ENCODE data around the gene ARMC9. TPM values are rescaled to one million over a fixed set of nuclear protein-coding genes. Genes with fewer than 3 reads are reported as not detected.

Gene ARMC9
- total RNA-seq, 1 experiment from 2014 or later = 16.4 TPM

DNA sequence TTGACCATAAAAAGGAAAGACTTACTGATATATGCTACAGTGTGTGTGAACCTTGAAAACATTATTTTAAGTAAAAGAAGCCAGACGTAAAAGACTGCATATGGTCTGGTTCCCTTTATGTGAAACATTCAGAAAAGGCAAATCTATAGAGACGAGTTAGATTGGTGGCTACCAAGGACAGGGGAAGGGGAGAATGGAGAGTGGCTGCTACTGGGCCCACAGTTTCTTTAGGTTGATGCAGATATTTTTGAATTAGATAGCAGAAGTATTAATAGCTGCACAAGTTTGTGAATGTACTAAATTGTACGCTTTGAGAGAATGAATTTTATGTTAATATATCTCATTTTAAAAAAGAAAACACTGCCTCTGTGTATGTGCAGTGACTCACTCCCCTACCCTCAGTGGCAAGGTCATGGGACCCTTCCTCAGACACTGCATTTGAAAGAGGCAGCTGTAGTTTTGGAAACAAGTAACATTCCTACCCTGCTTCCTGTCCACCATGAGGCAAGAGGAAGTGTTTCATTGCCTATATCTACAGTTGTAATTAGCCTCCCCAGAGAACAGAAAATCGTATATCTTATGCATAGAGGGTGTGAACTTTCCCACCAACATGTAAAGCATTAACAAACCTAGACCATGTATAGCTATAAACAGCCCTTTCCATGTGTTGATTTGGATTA, 29.8 kb upstream of the ARMC9 start:
- intact Hi-C loops (cut with micrococcal nuclease) = no loop called here
- Histone ChIP-seq H3K9me3 (ENCODE audit: control insufficient read depth in 1 of 2, insufficient read depth in 1 of 2, low read depth in 1 of 2, low read length in 2 of 2) (no peaks in the 10 kb centered on the region), H4K20me1 (ENCODE audit: insufficient read depth) (0 out of 2 replicates have a peak, but pooled peaks cover 4% of the 10 kb centered on the region), H3K4me3 (replicated peaks in 1 of 2; ENCODE audit: low read depth in 1 of 2, low read length in 2 of 2) (no peak overlapping the region), H3K4me1 (ENCODE audit: control insufficient read depth in 1 of 2, insufficient read depth in 2 of 2, low read length in 2 of 2) (no peaks in the 10 kb centered on the region), H3K36me3 (ENCODE audit: control insufficient read depth in 1 of 2, insufficient read depth in 2 of 2, low read length in 2 of 2) (peaks cover 15 to 52% of the 10 kb centered on the region in 2 experiments; a peak in 3 of 4 replicates), H3K9ac (ENCODE audit: low read length) (no peak overlapping the region), H3K4me2 (ENCODE audit: low read length) (no peak overlapping the region), H3K79me2 (ENCODE audit: insufficient read depth, low read length) (no peaks in the 10 kb centered on the region), H3K27ac (ENCODE audit: low read depth, low read length) (no peak overlapping the region), H2AFZ (ENCODE audit: low read depth, low read length, poor library complexity, severe bottlenecking) (no peak overlapping the region), H3K9me2 (ENCODE audit: insufficient read depth) (no peaks in the 10 kb centered on the region), H3K27me3 (ENCODE audit: insufficient read depth, low read length) (no peaks in the 10 kb centered on the region)
- no TSS peak for BruUV-seq (replicated peaks)
- RAD21 ChIA-PET (ENCODE audit: low non-redundant PET in 1 of 2, low total read pairs in 2 of 2, uncharacterized antibody in 2 of 2, unreplicated experiment in 2 of 2) = no interaction called here
- TF ChIP-seq, protein P1, sequence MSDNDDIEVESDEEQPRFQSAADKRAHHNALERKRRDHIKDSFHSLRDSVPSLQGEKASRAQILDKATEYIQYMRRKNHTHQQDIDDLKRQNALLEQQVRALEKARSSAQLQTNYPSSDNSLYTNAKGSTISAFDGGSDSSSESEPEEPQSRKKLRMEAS (IDR thresholded peaks at IDR 0.05) = no peak
- TF ChIP-seq EZH2phosphoT487 (IDR thresholded peaks at IDR 0.05; ENCODE audit: borderline replicate concordance) (no peak), JUND (IDR thresholded peaks at IDR 0.05) (no peak), ZNF274 (IDR thresholded peaks at IDR 0.05; ENCODE audit: low read depth, low read length) (no peak), SP1 (IDR thresholded peaks at IDR 0.05; ENCODE audit: low read depth) (no peak)
- POLR2A ChIA-PET = no interaction called here
- CTCF ChIA-PET = no interaction called here
- DNase-seq (ENCODE audit: low read depth, low spot score) = no peak
- ATAC-seq = no peak

DNA sequence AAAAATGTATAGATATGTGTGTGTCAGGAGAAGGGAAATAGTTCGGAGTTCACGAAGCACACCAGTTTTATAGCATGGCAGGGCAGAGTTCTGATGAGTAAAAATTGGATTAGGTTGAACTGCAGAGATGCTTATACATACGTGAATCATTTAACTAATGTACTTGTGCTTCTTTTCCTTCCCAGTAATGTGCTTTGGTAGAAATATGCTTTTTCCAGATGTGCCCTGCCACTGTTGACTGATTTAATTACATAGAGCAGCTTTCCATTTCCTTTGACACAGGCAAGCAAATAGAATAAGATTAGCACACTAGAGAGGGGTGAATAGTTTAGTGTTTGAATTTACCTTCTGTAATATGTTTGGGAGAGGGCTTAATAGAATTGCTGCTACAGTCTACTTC, 28.9 kb upstream of the ARMC9 start:
- ChIA-PET RAD21 (ENCODE audit: low non-redundant PET in 1 of 2, low total read pairs in 2 of 2, uncharacterized antibody in 2 of 2, unreplicated experiment in 2 of 2) (no interaction called here), POLR2A (no interaction called here), CTCF (no interaction called here)
- peaks cover 16 to 58% of the 10 kb centered on the region in 2 experiments; a peak in 3 of 4 replicates for H3K36me3 ChIP-seq (ENCODE audit: control insufficient read depth in 1 of 2, insufficient read depth in 2 of 2, low read length in 2 of 2)
- H3K4me1 ChIP-seq (ENCODE audit: control insufficient read depth in 1 of 2, insufficient read depth in 2 of 2, low read length in 2 of 2) = no peaks in the 10 kb centered on the region
- intact Hi-C loops (cut with micrococcal nuclease) = no loop called here
- TF ChIP-seq, protein P2, sequence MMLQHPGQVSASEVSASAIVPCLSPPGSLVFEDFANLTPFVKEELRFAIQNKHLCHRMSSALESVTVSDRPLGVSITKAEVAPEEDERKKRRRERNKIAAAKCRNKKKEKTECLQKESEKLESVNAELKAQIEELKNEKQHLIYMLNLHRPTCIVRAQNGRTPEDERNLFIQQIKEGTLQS (IDR thresholded peaks at IDR 0.05) = no peak
- TF ChIP-seq EGR1 (IDR thresholded peaks at IDR 0.05; ENCODE audit: low read depth) (no peak), ZNF274 (IDR thresholded peaks at IDR 0.05; ENCODE audit: low read depth, low read length) (no peak), ZFX (IDR thresholded peaks at IDR 0.05) (no peak), YY1 (IDR thresholded peaks at IDR 0.05; ENCODE audit: extremely low read depth, insufficient replicate concordance, low read depth, low read length) (no peak), CEBPB (IDR thresholded peaks at IDR 0.05; ENCODE audit: low read depth) (no peak), RAD21 (IDR thresholded peaks at IDR 0.05; ENCODE audit: low read depth) (no peak), EZH2phosphoT487 (IDR thresholded peaks at IDR 0.05; ENCODE audit: borderline replicate concordance) (no peak), ELF1 (IDR thresholded peaks at IDR 0.05; ENCODE audit: borderline replicate concordance, low read depth) (no peak), FOSL1 (IDR thresholded peaks at IDR 0.05; ENCODE audit: low read depth) (no peak), TCF7L2 (IDR thresholded peaks at IDR 0.05; ENCODE audit: borderline replicate concordance, extremely low read depth, insufficient read depth, insufficient read length) (no peak), SRF (IDR thresholded peaks at IDR 0.05; ENCODE audit: low read depth) (no peak), POLR2A (IDR thresholded peaks at IDR 0.05; ENCODE audit: borderline replicate concordance, extremely low read depth, insufficient read depth, insufficient read length) (no peak), EZH2 (IDR thresholded peaks at IDR 0.05) (no peak)
- TF ChIP-seq, protein P1 (IDR thresholded peaks at IDR 0.05) = no peak
- TF ChIP-seq, protein P3, sequence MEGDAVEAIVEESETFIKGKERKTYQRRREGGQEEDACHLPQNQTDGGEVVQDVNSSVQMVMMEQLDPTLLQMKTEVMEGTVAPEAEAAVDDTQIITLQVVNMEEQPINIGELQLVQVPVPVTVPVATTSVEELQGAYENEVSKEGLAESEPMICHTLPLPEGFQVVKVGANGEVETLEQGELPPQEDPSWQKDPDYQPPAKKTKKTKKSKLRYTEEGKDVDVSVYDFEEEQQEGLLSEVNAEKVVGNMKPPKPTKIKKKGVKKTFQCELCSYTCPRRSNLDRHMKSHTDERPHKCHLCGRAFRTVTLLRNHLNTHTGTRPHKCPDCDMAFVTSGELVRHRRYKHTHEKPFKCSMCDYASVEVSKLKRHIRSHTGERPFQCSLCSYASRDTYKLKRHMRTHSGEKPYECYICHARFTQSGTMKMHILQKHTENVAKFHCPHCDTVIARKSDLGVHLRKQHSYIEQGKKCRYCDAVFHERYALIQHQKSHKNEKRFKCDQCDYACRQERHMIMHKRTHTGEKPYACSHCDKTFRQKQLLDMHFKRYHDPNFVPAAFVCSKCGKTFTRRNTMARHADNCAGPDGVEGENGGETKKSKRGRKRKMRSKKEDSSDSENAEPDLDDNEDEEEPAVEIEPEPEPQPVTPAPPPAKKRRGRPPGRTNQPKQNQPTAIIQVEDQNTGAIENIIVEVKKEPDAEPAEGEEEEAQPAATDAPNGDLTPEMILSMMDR (IDR thresholded peaks at IDR 0.05 in 2 of 3, conservative IDR thresholded peaks at IDR 0.05 in 1 of 3; ENCODE audit: borderline replicate concordance in 1 of 3, insufficient read depth in 1 of 3, low read depth in 2 of 3, low read length in 2 of 3) = no peak
- ATAC-seq (no peak), DNase-seq (ENCODE audit: low read depth, low spot score) (no peak)
- H3K4me3 ChIP-seq (replicated peaks in 1 of 2; ENCODE audit: low read depth in 1 of 2, low read length in 2 of 2) = no peak overlapping the region
- H4K20me1 ChIP-seq (ENCODE audit: insufficient read depth) = 0 out of 2 replicates have a peak, but pooled peaks cover 4% of the 10 kb centered on the region
- no peak overlapping the region for H2AFZ ChIP-seq (ENCODE audit: low read depth, low read length, poor library complexity, severe bottlenecking)
- no peaks in the 10 kb centered on the region for H3K79me2 ChIP-seq (ENCODE audit: insufficient read depth, low read length)
- no peak overlapping the region for H3K4me2 ChIP-seq (ENCODE audit: low read length)
- BruUV-seq (replicated peaks) = no TSS peak
- H3K9ac ChIP-seq (ENCODE audit: low read length) = no peak overlapping the region
- no peaks in the 10 kb centered on the region for H3K9me2 ChIP-seq (ENCODE audit: insufficient read depth)
- H3K27ac ChIP-seq (ENCODE audit: low read depth, low read length) = no peak overlapping the region
- H3K27me3 ChIP-seq (ENCODE audit: insufficient read depth, low read length) = no peaks in the 10 kb centered on the region
- H3K9me3 ChIP-seq (ENCODE audit: control insufficient read depth in 1 of 2, insufficient read depth in 1 of 2, low read depth in 1 of 2, low read length in 2 of 2) = no peaks in the 10 kb centered on the region
